HCT116 (cell line): ENCODE measurements around the gene RUFY1. TPM values are rescaled to one million over a fixed set of nuclear protein-coding genes. Genes with fewer than 3 reads are reported as not detected.
"Not testable (repeated sequence)": the region's sequence is repeated elsewhere in the genome, so short reads cannot be mapped to it uniquely, and the experiment has no call there.

Experiments used
- ATAC-seq: fragments of 200-7000 bp; cut with Tn5 transposase; 2 replicates; pipeline ENCODE4 v1.9.1; 2020; ENCODE audit warnings: mild to moderate bottlenecking, moderate library complexity
- BruUV-seq: library from RNA; stranded (reverse); fragments of 400-500 nt; replicated peaks from 2 replicates; lab custom pipeline; 2021; lab: Mats Ljungman, UMichigan
- CTCF ChIA-PET: fragments of 300-600 bp; sonication (Branson Sonifier 250); formaldehyde crosslinking; loops from one replicate; lab custom pipeline; 2021; ENCODE audit warnings: antibody characterized with exemption; lab: Charles Lee
- POLR2A ChIA-PET: fragments of 300-600, 350-600 bp; sonication (Branson Sonifier 250); formaldehyde crosslinking; loops from one replicate; lab custom pipeline; 2021; ENCODE audit warnings: antibody characterized with exemption; lab: Charles Lee
- RAD21 ChIA-PET, 2 experiments: fragments of 300-600 bp; sonication (Branson Sonifier 250); formaldehyde crosslinking; loops; one replicate each; lab custom pipeline; 2023; ENCODE audit warnings: low total read pairs in 2 of 2; ENCODE audit not compliant: uncharacterized antibody in 2 of 2, unreplicated experiment in 2 of 2, low non-redundant PET in 1 of 2; lab: Charles Lee
- DNase-seq: peaks from one replicate; pipeline ENCODE4 v3.0.0-alpha.2; 2010; ENCODE audit warnings: low read depth, low spot score
- H2AFZ ChIP-seq: fragments of 200-600 bp; shearing (Covaris generic), sonication (generic); 2 replicates; pipeline ENCODE4 v1.6.1; 2017; ENCODE audit warnings: low read depth, mixed run types, mixed read lengths, antibody characterized with exemption, low read length; ENCODE audit not compliant: poor library complexity, severe bottlenecking
- H3K27ac ChIP-seq: 2 replicates; pipeline ENCODE4 v1.5.1; 2012; ENCODE audit warnings: low read depth, low read length
- H3K27me3 ChIP-seq: fragments of 200-600 bp; sonication (generic); 2 replicates; pipeline ENCODE4 v1.6.1; 2016; ENCODE audit warnings: mixed run types, low read length, mixed read lengths; ENCODE audit not compliant: insufficient read depth
- H3K36me3 ChIP-seq, 2 experiments: fragments of 200-500 bp in 1 of 2; fragments of 200-600 bp in 1 of 2; sonication (Bioruptor generic) in 1 of 2; sonication (generic) in 1 of 2; 2 replicates each; pipeline versions ENCODE4 v1.5.1 to v1.6.1; 2014 to 2016; ENCODE audit warnings: low read length in 2 of 2, inconsistent platforms in 1 of 2, mixed read lengths in 1 of 2, mixed run types in 1 of 2; ENCODE audit not compliant: insufficient read depth in 2 of 2, control insufficient read depth in 1 of 2
- H3K4me1 ChIP-seq, 2 experiments: fragments of 200-600 bp in 1 of 2; sonication (generic) in 1 of 2; 2 replicates each; pipeline versions ENCODE4 v1.5.1 to v1.6.1; 2012 to 2017; ENCODE audit warnings: low read length in 2 of 2, inconsistent platforms in 1 of 2, mild to moderate bottlenecking in 1 of 2, mixed read lengths in 1 of 2, mixed run types in 1 of 2, moderate library complexity in 1 of 2; ENCODE audit not compliant: insufficient read depth in 2 of 2, control insufficient read depth in 1 of 2
- H3K4me2 ChIP-seq: fragments of 200-600 bp; sonication (generic); 2 replicates; pipeline ENCODE4 v1.6.1; 2017; ENCODE audit warnings: mixed run types, low read length, mixed read lengths
- H3K4me3 ChIP-seq, 2 experiments: fragments of 200-600 bp in 1 of 2; sonication (generic) in 1 of 2; replicated peaks in 1 of 2; 2 replicates each; pipeline ENCODE4 v1.5.1; 2011 to 2016; ENCODE audit warnings: low read length in 2 of 2, control low read depth in 1 of 2, low read depth in 1 of 2, mild to moderate bottlenecking in 1 of 2, mixed read lengths in 1 of 2, mixed run types in 1 of 2
- H3K79me2 ChIP-seq: fragments of 200-600 bp; sonication (generic); 2 replicates; pipeline ENCODE4 v1.6.1; 2017; ENCODE audit warnings: mild to moderate bottlenecking, mixed run types, low read length, moderate library complexity, mixed read lengths; ENCODE audit not compliant: insufficient read depth
- H3K9ac ChIP-seq: fragments of 200-600 bp; sonication (generic); 2 replicates; pipeline ENCODE4 v1.6.1; 2016; ENCODE audit warnings: low read length, mixed read lengths
- H3K9me2 ChIP-seq: fragments of 200-600 bp; sonication (generic), shearing (Covaris generic); 2 replicates; pipeline ENCODE4 v1.6.1; 2017; ENCODE audit warnings: mixed run types, mild to moderate bottlenecking, moderate library complexity; ENCODE audit not compliant: insufficient read depth
- H3K9me3 ChIP-seq, 2 experiments: fragments of 200-500 bp in 1 of 2; fragments of 200-600 bp in 1 of 2; sonication (Bioruptor generic) in 1 of 2; sonication (generic) in 1 of 2; 2 replicates each; pipeline ENCODE4 v1.6.1; 2014 to 2017; ENCODE audit warnings: low read length in 2 of 2, mixed read lengths in 2 of 2, inconsistent platforms in 1 of 2, low read depth in 1 of 2, mild to moderate bottlenecking in 1 of 2, mixed run types in 1 of 2, moderate library complexity in 1 of 2; ENCODE audit not compliant: control insufficient read depth in 1 of 2, insufficient read depth in 1 of 2
- H4K20me1 ChIP-seq: fragments of 200-600 bp; sonication (generic), shearing (Covaris generic); 2 replicates; pipeline ENCODE4 v1.6.1; 2017; ENCODE audit warnings: mixed run types, mild to moderate bottlenecking, moderate library complexity; ENCODE audit not compliant: insufficient read depth
- CBX3 ChIP-seq: IDR thresholded peaks from 2 replicates; pipeline ENCODE4 v1.6.1; 2012; ENCODE audit warnings: low read depth
- CEBPB ChIP-seq: IDR thresholded peaks from 2 replicates; pipeline ENCODE4 v1.6.1; 2012; ENCODE audit warnings: low read depth
- EGR1 ChIP-seq: IDR thresholded peaks from 2 replicates; pipeline ENCODE4 v1.6.1; 2012; ENCODE audit warnings: low read depth
- ELF1 ChIP-seq: IDR thresholded peaks from 2 replicates; pipeline ENCODE4 v1.6.1; 2012; ENCODE audit warnings: low read depth, borderline replicate concordance
- JUND ChIP-seq: IDR thresholded peaks from 2 replicates; pipeline ENCODE4 v1.6.1; 2012
- SIN3A ChIP-seq: IDR thresholded peaks from 2 replicates; pipeline ENCODE4 v1.6.1; 2012; ENCODE audit warnings: low read depth
- SP1 ChIP-seq: IDR thresholded peaks from 2 replicates; pipeline ENCODE4 v1.6.1; 2012; ENCODE audit warnings: low read depth
- SRF ChIP-seq: IDR thresholded peaks from 2 replicates; pipeline ENCODE4 v1.6.1; 2012; ENCODE audit warnings: low read depth
- TCF7L2 ChIP-seq: IDR thresholded peaks from 2 replicates; pipeline ENCODE4 v1.7.0; 2011; ENCODE audit warnings: borderline replicate concordance, inconsistent platforms; ENCODE audit not compliant: insufficient read depth, insufficient read length; ENCODE audit errors: extremely low read depth
- YY1 ChIP-seq: IDR thresholded peaks from 2 replicates; pipeline ENCODE4 v1.6.1; 2011; ENCODE audit warnings: low read length, low read depth, moderate library complexity, mild to moderate bottlenecking; ENCODE audit not compliant: insufficient replicate concordance; ENCODE audit errors: extremely low read depth
- ZBTB33 ChIP-seq: IDR thresholded peaks from 2 replicates; pipeline ENCODE4 v1.6.1; 2011; ENCODE audit warnings: mild to moderate bottlenecking, low read length, moderate library complexity; ENCODE audit not compliant: insufficient replicate concordance; ENCODE audit errors: extremely low read depth
- intact Hi-C: fragments of 100-400 bp; cut with micrococcal nuclease; formaldehyde crosslinking; loops from 2 replicates; pipeline ENCODE4 v1.10.0; 2022
- total RNA-seq: library from RNA; stranded (reverse); gene quantifications from one replicate; pipeline ENCODE4 v1.2.1, GENCODE V29; 2021; ENCODE audit not compliant: unreplicated experiment
- TF ChIP-seq, protein P1 (sequence below): IDR thresholded peaks from 2 replicates; pipeline ENCODE4 v1.6.1; 2012

Gene RUFY1
- total RNA-seq, 1 experiment from 2014 or later: 32.9 TPM

- H3K4me1 ChIP-seq: no peaks in the 10 kb centered on the region
- RAD21 ChIA-PET: no interaction called here
- H3K9me3 ChIP-seq: no peaks in the 10 kb centered on the region
- no peak overlapping the region for H3K9ac ChIP-seq
- H3K9me2 ChIP-seq: no peaks in the 10 kb centered on the region
- TF ChIP-seq ZBTB33 (no peak), EGR1 (no peak), SP1 (no peak), JUND (no peak), TCF7L2 (no peak), SIN3A (no peak), ELF1 (no peak), YY1 (no peak), CBX3 (no peak), SRF (no peak), CEBPB (no peak)
- TF ChIP-seq, protein P1, sequence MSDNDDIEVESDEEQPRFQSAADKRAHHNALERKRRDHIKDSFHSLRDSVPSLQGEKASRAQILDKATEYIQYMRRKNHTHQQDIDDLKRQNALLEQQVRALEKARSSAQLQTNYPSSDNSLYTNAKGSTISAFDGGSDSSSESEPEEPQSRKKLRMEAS: no peak
- H3K79me2 ChIP-seq: no peaks in the 10 kb centered on the region
- CTCF ChIA-PET: no interaction called here
- POLR2A ChIA-PET: no interaction called here
- no peak overlapping the region for H3K27ac ChIP-seq
- H3K36me3 ChIP-seq: no peaks in the 10 kb centered on the region
- H4K20me1 ChIP-seq: no peaks in the 10 kb centered on the region
- no TSS peak for BruUV-seq
- H3K27me3 ChIP-seq: no peaks in the 10 kb centered on the region
- H3K4me3 ChIP-seq: no peak overlapping the region
- ATAC-seq (no peak), DNase-seq (no peak)
- no peak overlapping the region for H2AFZ ChIP-seq
- H3K4me2 ChIP-seq: no peak overlapping the region
- intact Hi-C loops: no loop called here
Measured at GRCh38 chr5:179516221-179516620, 34.1 kb upstream of the RUFY1 start.

DNA sequence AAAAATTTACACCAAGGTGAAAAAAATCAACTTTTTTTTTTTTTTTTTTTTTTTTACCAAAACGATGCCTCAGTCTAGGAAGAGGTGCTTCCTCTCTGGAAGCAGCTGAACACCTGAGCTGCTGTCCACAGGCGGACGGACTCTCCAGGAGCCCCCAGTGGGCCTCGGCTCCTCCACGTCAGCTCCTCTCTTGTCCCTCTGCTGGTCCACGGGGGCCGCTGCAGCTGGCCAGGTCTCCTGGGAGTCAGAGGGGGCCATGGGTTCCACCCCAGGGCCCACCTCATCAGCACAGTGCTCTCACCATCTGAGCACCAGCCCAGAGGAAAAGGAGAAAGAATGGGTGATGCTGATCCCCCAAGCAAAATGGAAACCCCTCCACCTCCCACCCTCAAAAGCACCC, 32.6 kb upstream of the RUFY1 start:
- H3K79me2 ChIP-seq, CTCF ChIA-PET, H3K4me1 ChIP-seq, POLR2A ChIA-PET, H2AFZ ChIP-seq, H3K27me3 ChIP-seq, BruUV-seq, RAD21 ChIA-PET, H4K20me1 ChIP-seq, H3K36me3 ChIP-seq, intact Hi-C loops, DNase-seq, H3K4me3 ChIP-seq, H3K4me2 ChIP-seq, H3K9me3 ChIP-seq, H3K9ac ChIP-seq, H3K9me2 ChIP-seq, H3K27ac ChIP-seq: not testable (repeated sequence)
- ATAC-seq: 0 out of 2 replicates have a peak, but pooled peaks have one; percentile 43

DNA sequence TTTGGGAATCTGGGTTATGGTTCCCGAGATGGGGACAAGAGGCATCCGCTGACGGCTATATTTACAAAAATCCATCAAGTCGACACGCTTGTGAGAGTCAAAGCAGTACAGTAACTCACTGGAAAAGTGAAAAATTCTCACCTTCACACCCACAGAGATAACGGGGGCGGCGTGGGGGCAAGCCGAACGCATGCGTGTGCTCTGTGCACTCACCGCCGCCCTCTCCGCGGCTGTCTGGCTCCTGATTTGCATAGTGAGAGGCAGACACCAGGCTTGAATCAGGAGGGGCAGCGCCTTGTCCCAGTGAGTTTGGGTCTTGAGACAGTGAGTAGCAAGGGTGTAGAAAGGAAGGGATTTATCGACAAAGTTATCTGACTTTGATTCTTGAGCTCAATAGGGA, 32.0 kb upstream of the RUFY1 start:
- H3K9ac ChIP-seq, H3K4me1 ChIP-seq, intact Hi-C loops, H3K4me3 ChIP-seq, H3K27me3 ChIP-seq, H2AFZ ChIP-seq, H3K36me3 ChIP-seq, H3K27ac ChIP-seq, H3K9me3 ChIP-seq, POLR2A ChIA-PET, DNase-seq, H3K9me2 ChIP-seq, ATAC-seq, BruUV-seq, H3K4me2 ChIP-seq, CTCF ChIA-PET, H3K79me2 ChIP-seq, RAD21 ChIA-PET, H4K20me1 ChIP-seq: not testable (repeated sequence)
